Common myeloid progenitor, CD34-positive (primary cell): ENCODE results near the gene IQCK.

Experiments
- CTCF ChIA-PET: fragments of 350-600 bp; sonication (Branson Sonifier 250); formaldehyde crosslinking; loops from one replicate; lab custom pipeline; 2021; ENCODE audit warnings: antibody characterized with exemption; lab: Charles Lee
- POLR2A ChIA-PET: fragments of 350-600 bp; sonication (Branson Sonifier 250); formaldehyde crosslinking; loops from one replicate; lab custom pipeline; 2021; ENCODE audit warnings: antibody characterized with exemption; lab: Charles Lee
- DNase-seq, 3 donors: peaks; one replicate each; pipeline versions ENCODE4 v3.0.0 to v3.0.0-alpha.2; 2013
- H3K27ac ChIP-seq, 2 experiments: 1 replicate in 1 of 2; 2 replicates in 1 of 2; pipeline ENCODE4 v1.7.0; 2013; ENCODE audit warnings: inconsistent platforms in 2 of 2, low read length in 2 of 2, mild to moderate bottlenecking in 2 of 2, low read depth in 1 of 2, moderate library complexity in 1 of 2; ENCODE audit not compliant: severe bottlenecking in 2 of 2, insufficient read depth in 1 of 2, poor library complexity in 1 of 2
- H3K27me3 ChIP-seq, 5 experiments: replicated peaks in 2 of 5; 1 replicate in 3 of 5; 2 replicates in 2 of 5; pipeline versions ENCODE4 v1.6.1 to v1.7.0; 2013; ENCODE audit warnings: low read length in 4 of 5, mild to moderate bottlenecking in 2 of 5, moderate library complexity in 2 of 5, inconsistent platforms in 1 of 5; ENCODE audit not compliant: insufficient read depth in 5 of 5, control insufficient read depth in 4 of 5
- H3K36me3 ChIP-seq, 4 experiments: 1 replicate in 2 of 4; 2 replicates in 2 of 4; pipeline versions ENCODE4 v1.6.1 to v1.7.0; 2013; ENCODE audit warnings: low read length in 3 of 4, control low read depth in 1 of 4, mild to moderate bottlenecking in 1 of 4; ENCODE audit not compliant: control insufficient read depth in 4 of 4, insufficient read depth in 4 of 4
- H3K4me1 ChIP-seq, 4 experiments: 1 replicate in 3 of 4; 2 replicates in 1 of 4; pipeline versions ENCODE4 v1.6.1 to v1.7.1; 2013; ENCODE audit warnings: low read length in 3 of 4, mild to moderate bottlenecking in 3 of 4, control low read depth in 1 of 4, inconsistent platforms in 1 of 4, moderate library complexity in 1 of 4; ENCODE audit not compliant: control insufficient read depth in 4 of 4, insufficient read depth in 4 of 4; ENCODE audit errors: control extremely low read depth in 1 of 4
- H3K4me3 ChIP-seq, 7 experiments: 1 replicate in 4 of 7; 2 replicates in 3 of 7; pipeline versions ENCODE4 v1.5.1 to v1.7.0; 2013; ENCODE audit warnings: mild to moderate bottlenecking in 7 of 7, low read length in 6 of 7, moderate library complexity in 6 of 7, inconsistent platforms in 2 of 7, low read depth in 2 of 7, control low read depth in 1 of 7; ENCODE audit not compliant: insufficient read depth in 4 of 7, control insufficient read depth in 1 of 7; ENCODE audit errors: extremely low read depth in 1 of 7
- H3K9me3 ChIP-seq, 5 experiments: 1 replicate in 4 of 5; 2 replicates in 1 of 5; pipeline versions ENCODE4 v1.6.1 to v1.7.1; 2013; ENCODE audit warnings: low read length in 4 of 5, mild to moderate bottlenecking in 2 of 5, inconsistent platforms in 1 of 5, low read depth in 1 of 5, moderate library complexity in 1 of 5; ENCODE audit not compliant: control insufficient read depth in 4 of 5, insufficient read depth in 2 of 5; ENCODE audit errors: control extremely low read depth in 1 of 5
- WGBS: methylation state at CpG from one replicate; pipeline ENCODE4 v1.1.5; 2013; ENCODE audit not compliant: insufficient coverage; 5-methylcytosine and 5-hydroxymethylcytosine counted together

IQCK gene

DNA sequence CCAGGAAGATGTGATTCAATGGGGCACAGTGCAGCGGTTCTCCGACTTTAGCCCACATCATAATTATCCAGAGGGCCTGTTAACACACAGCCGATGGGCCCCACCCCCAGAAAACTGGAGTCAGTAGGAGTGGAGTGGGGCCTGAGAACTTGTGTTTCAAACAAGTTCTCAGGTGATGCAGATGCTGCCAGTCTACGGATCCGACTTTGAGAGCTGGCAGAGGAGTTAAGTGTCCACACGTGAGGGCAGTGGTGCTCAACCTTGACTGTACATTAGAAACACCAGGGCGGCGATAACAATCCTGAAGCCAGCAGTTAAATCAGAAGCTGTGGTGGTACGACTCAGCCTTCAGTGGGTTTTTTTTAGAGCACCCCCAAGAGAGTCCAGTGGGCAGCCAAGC is 91.6 kb downstream of the IQCK start:
- peaks cover 0 to 26% (median 13%) of the 10 kb centered on the region in 5 experiments for H3K9me3 ChIP-seq
- DNase-seq, result no peak
- no peak overlapping the region for H3K4me3 ChIP-seq
- ChIA-PET POLR2A (no interaction called here), CTCF (no interaction called here)
- H3K27me3 ChIP-seq, result no peaks in the 10 kb centered on the region
- peaks cover 0 to 23% (median 5%) of the 10 kb centered on the region in 4 experiments for H3K4me1 ChIP-seq
- no peak overlapping the region for H3K27ac ChIP-seq
- WGBS, result 98% methylated on average over 9 of the region's 9 CpGs
- H3K36me3 ChIP-seq, result no peaks in the 10 kb centered on the region

DNA sequence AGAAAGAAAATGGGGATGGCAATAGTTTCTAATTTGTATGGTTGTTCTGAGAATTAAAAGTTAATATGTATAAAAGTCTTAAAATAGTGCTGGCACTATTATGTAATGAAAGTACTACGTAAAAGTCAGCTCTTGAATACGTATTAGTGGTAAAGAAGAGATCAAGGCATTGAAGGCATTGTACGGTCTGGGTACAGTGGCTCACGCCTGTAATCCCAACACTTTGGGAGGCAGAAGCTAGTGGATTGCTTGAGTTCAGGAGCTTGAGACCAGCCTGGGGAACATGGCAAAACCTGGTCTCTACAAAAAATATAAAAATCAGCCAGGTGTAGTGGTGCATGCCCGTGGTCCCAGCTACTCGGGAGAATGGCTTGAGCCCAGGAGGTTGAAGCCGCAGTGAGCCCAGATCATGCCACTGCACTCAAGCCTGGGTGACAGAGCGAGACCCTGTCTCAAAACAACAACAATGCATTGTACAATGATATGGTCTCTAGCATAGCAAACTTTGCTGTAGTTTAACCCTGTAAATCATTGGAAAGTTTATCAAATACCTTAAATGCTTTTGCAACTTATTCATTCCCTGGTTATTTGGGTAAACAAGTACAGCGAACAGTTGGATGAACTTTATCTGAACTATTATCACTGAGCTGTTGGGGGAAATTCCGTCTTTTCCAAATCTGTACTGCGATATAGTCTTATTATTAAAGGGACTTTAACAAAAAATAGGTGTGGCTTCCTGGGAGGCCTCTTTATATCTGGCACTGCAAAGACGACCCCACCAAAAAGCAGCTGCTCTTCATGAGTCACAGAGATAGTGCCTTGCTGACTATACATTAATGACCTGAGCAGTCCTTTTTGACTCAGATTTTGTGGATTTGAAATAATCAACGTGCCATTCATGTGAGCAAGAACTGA is 93.0 kb downstream of the IQCK start:
- H3K9me3 ChIP-seq, result peaks cover 0 to 17% (median 9%) of the 10 kb centered on the region in 5 experiments
- no peaks in the 10 kb centered on the region for H3K27me3 ChIP-seq
- no peak overlapping the region for H3K27ac ChIP-seq
- H3K4me3 ChIP-seq, result no peak overlapping the region
- H3K36me3 ChIP-seq, result no peaks in the 10 kb centered on the region
- CTCF ChIA-PET, result no interaction called here
- peaks cover 0 to 17% (median 3%) of the 10 kb centered on the region in 4 experiments for H3K4me1 ChIP-seq
- DNase-seq, result no peak
- 95% methylated on average over 11 of the region's 13 CpGs for WGBS
- POLR2A ChIA-PET, result no interaction called here

- H3K27me3 ChIP-seq, result no peaks in the 10 kb centered on the region
- H3K4me3 ChIP-seq, result no peak overlapping the region
- POLR2A ChIA-PET, result interaction anchor here (0.7 kb wide), 1 partner anchor 37 kb away, joined by 3 read pairs; no protein-coding TSS in a partner anchor
- no peak for DNase-seq
- no peak overlapping the region for H3K27ac ChIP-seq
- H3K9me3 ChIP-seq, result peaks cover 0 to 9% (median 4%) of the 10 kb centered on the region in 5 experiments
- H3K36me3 ChIP-seq, result no peaks in the 10 kb centered on the region
- peaks cover 0 to 17% (median 3%) of the 10 kb centered on the region in 4 experiments for H3K4me1 ChIP-seq
- CTCF ChIA-PET, result no interaction called here
These were observed 94.9 kb downstream of the IQCK start for GRCh38 chr16:19812986-19813385.

DNA sequence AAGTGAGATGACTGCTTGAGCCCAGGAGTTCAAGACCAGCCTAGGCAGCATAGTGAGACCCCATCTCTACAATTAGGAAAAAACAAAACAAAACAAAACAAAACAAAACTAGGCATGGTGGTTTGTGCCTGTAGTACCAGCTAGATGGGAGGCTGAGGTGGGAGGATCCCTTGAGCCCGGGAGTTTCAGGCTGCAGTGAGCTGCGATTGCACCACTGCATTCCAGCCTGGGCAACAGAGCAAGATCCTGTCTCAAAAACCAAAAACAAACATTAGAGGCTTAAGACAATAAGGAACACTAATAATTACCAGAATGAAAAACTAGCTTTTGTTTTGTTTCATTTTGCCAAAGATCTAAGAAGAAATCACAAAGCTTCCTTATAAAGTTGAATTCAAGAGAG is 97.3 kb downstream of the IQCK start:
- H3K27me3 ChIP-seq, result no peaks in the 10 kb centered on the region
- no CpG with 5 or more reads among the region's 2 CpGs for WGBS
- H3K27ac ChIP-seq, result no peak overlapping the region
- H3K4me1 ChIP-seq, result no peaks in the 10 kb centered on the region
- CTCF ChIA-PET, result no interaction called here
- H3K4me3 ChIP-seq, result no peak overlapping the region
- POLR2A ChIA-PET, result no interaction called here
- peaks cover 0 to 9% (median 4%) of the 10 kb centered on the region in 5 experiments for H3K9me3 ChIP-seq
- no peaks in the 10 kb centered on the region for H3K36me3 ChIP-seq
- DNase-seq, result no peak

DNA sequence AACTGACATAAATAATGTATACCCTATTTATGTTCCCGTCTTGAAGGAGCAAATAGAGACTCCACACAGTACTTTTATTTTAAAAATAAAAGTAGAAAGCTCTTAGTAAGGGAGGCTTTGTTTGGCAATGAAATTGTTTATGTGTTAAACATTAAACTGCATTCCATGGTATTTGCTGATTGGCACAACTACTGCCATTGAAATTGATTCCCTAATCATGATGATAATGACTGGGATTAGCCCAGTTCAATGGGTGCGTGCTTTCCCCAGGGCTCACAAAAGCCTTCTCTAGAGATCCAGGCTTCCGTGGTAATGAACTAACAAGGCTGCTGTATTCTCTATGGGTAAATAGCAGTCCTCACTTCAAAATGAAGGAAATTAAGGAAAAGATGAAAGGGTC is 99.1 kb downstream of the IQCK start:
- H3K4me3 ChIP-seq, result no peak overlapping the region
- H3K36me3 ChIP-seq, result no peaks in the 10 kb centered on the region
- no peak for DNase-seq
- no peak overlapping the region for H3K27ac ChIP-seq
- no peaks in the 10 kb centered on the region for H3K4me1 ChIP-seq
- POLR2A ChIA-PET, result interaction anchor here (0.6 kb wide), 1 partner anchor 27 kb away, joined by 3 read pairs; no protein-coding TSS in a partner anchor
- 100% methylated on average over 2 of the region's 3 CpGs for WGBS
- H3K9me3 ChIP-seq, result peaks cover 0 to 9% (median 4%) of the 10 kb centered on the region in 5 experiments
- CTCF ChIA-PET, result no interaction called here
- H3K27me3 ChIP-seq, result no peaks in the 10 kb centered on the region

DNA sequence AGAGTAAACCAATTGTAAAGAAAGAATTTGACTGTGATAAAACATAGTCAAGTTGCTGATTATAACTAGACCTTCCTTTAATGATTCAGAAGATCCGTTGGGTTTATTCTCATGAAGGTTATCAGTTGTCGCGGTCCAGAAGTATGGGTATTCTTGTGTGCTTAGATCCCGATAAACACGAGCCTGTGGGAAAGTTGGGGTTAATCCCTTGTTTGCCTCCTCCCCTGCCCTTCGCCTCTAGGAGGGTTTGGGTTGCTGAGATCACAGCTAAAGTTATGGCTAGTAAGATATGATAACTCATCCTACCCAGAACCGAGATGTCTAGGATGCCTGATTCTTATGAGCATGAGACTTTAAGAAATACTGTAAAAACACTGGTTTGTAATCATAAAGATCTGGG is 99.8 kb downstream of the IQCK start:
- no peak for DNase-seq
- CTCF ChIA-PET, result no interaction called here
- H3K27me3 ChIP-seq, result no peaks in the 10 kb centered on the region
- no peaks in the 10 kb centered on the region for H3K4me1 ChIP-seq
- H3K4me3 ChIP-seq, result no peak overlapping the region
- WGBS, result no CpG with 5 or more reads among the region's 7 CpGs
- no peak overlapping the region for H3K27ac ChIP-seq
- peaks cover 0 to 6% (median 3%) of the 10 kb centered on the region in 5 experiments for H3K9me3 ChIP-seq
- POLR2A ChIA-PET, result no interaction called here
- no peaks in the 10 kb centered on the region for H3K36me3 ChIP-seq

DNA sequence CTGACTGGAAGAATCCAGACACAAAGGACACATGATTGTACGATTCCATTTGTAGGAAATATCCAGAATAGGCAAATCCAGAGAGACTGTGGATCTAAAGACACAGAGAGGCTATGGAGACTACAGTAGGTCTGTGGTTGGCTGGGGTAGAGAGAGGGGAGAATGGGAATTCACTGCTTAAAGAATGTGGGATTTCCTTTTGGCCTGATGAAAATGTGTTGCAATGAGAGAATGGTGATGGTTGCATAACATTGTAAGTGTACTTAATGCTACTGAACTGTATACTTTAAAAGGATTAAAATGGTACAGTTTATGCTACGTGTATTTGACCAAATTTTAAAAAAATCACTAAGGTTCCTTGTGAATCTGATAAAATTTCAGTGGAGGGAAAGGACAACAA is 104.5 kb downstream of the IQCK start:
- H3K4me1 ChIP-seq, result no peaks in the 10 kb centered on the region
- no peak overlapping the region for H3K4me3 ChIP-seq
- DNase-seq, result no peak
- POLR2A ChIA-PET, result no interaction called here
- no peak overlapping the region for H3K27ac ChIP-seq
- CTCF ChIA-PET, result no interaction called here
- H3K27me3 ChIP-seq, result no peaks in the 10 kb centered on the region
- no peaks in the 10 kb centered on the region for H3K9me3 ChIP-seq
- 94% methylated on average over 2 of the region's 2 CpGs for WGBS
- H3K36me3 ChIP-seq, result no peaks in the 10 kb centered on the region
